GM18951 (cell line): ENCODE measurements around the gene KLHL5.

Experiments
- POLR2A ChIP-seq: IDR thresholded peaks from 4 replicates; pipeline ENCODE4 v1.6.1; 2011; ENCODE audit warnings: mild to moderate bottlenecking; ENCODE audit not compliant: insufficient read length, insufficient read depth; ENCODE audit errors: extremely low read depth
- in situ Hi-C: fragments of 300-500 bp; cut with MboI; formaldehyde crosslinking; loops from one replicate; pipeline ENCODE4 v1.12.0; 2022; ENCODE audit warnings: low sequenced_read_pairs, mixed read lengths, inconsistent platforms; ENCODE audit not compliant: unreplicated experiment

The KLHL5 gene

GRCh38 chr4:39126256-39127095 lies 64.4 kb downstream of the KLHL5 start:
- in situ Hi-C loops: no loop called here
- TF ChIP-seq POLR2A: no peak

- TF ChIP-seq POLR2A: no peak
- in situ Hi-C loops: loop anchor here (10.0 kb wide), 1 partner anchor 379 kb away; no protein-coding TSS in a partner anchor
These were observed 71.6 kb downstream of the KLHL5 start for GRCh38 chr4:39133623-39134022.

- in situ Hi-C loops: loop anchor here (5.0 to 10.0 kb wide), 2 partner anchors 237 to 380 kb away; no protein-coding TSS in a partner anchor
- TF ChIP-seq POLR2A: no peak
These were observed 72.8 kb downstream of the KLHL5 start for GRCh38 chr4:39134683-39135306.

GRCh38 chr4:39138227-39138626 lies 76.2 kb downstream of the KLHL5 start:
- in situ Hi-C loops: loop anchor here (5.0 to 10.0 kb wide), 2 partner anchors 241 to 383 kb away; no protein-coding TSS in a partner anchor

GRCh38 chr4:39146211-39146610 lies 84.2 kb downstream of the KLHL5 start:
- in situ Hi-C loops: no loop called here

GRCh38 chr4:39154009-39154408 lies 92.0 kb downstream of the KLHL5 start:
- in situ Hi-C loops: no loop called here
- TF ChIP-seq POLR2A: no peak

More at GRCh38 chr4:39146211-39146610, 84.2 kb downstream of the KLHL5 start:
- no peak for TF ChIP-seq POLR2A

GRCh38 chr4:39157520-39157919 lies 95.5 kb downstream of the KLHL5 start:
- in situ Hi-C loops: no loop called here
- TF ChIP-seq POLR2A: no peak

GRCh38 chr4:39166177-39166576 lies 104.1 kb downstream of the KLHL5 start:
- in situ Hi-C loops: no loop called here
- no peak for TF ChIP-seq POLR2A

GRCh38 chr4:39166669-39167068 lies 104.6 kb downstream of the KLHL5 start:
- TF ChIP-seq POLR2A: no peak
- in situ Hi-C loops: no loop called here

- TF ChIP-seq POLR2A: no peak
- in situ Hi-C loops: no loop called here
These were observed 107.4 kb downstream of the KLHL5 start for GRCh38 chr4:39169426-39169825.

GRCh38 chr4:39170301-39170700 lies 108.3 kb downstream of the KLHL5 start:
- in situ Hi-C loops: no loop called here

More at GRCh38 chr4:39170301-39170700, 108.3 kb downstream of the KLHL5 start:
- TF ChIP-seq POLR2A: no peak
